OCI-LY7 (cell line): ENCODE results near the gene RIPK4. TPM values are rescaled to one million over a fixed set of nuclear protein-coding genes. Genes with fewer than 3 reads are reported as not detected.

Source experiments
- BruUV-seq: library from RNA; stranded (reverse); fragments of 400-500 nt; replicated peaks from 2 replicates; lab custom pipeline; 2021; lab: Mats Ljungman, UMichigan
- CTCF ChIA-PET: fragments of 300-600 bp; sonication (Branson Sonifier 250); formaldehyde crosslinking; loops from one replicate; lab custom pipeline; 2022; ENCODE audit warnings: antibody characterized with exemption; ENCODE audit not compliant: unreplicated experiment; lab: Charles Lee
- POLR2A ChIA-PET: fragments of 300-600 bp; sonication (Branson Sonifier 250); formaldehyde crosslinking; loops from one replicate; lab custom pipeline; 2022; ENCODE audit warnings: antibody characterized with exemption; lab: Charles Lee
- DNase-seq: peaks from one replicate; pipeline ENCODE4 v3.0.0-alpha.2; 2015; ENCODE audit warnings: low spot score
- H2AFZ ChIP-seq: fragments of 200-600 bp; sonication (generic), shearing (Covaris generic); 2 replicates; pipeline ENCODE4 v1.6.1; 2014; ENCODE audit warnings: mild to moderate bottlenecking, antibody characterized with exemption, low read length, moderate library complexity
- H3K27ac ChIP-seq: fragments of 200-600 bp; sonication (generic); 2 replicates; pipeline ENCODE4 v1.5.1; 2014; ENCODE audit warnings: mixed run types, low read depth, mild to moderate bottlenecking, moderate library complexity, low read length, inconsistent platforms; ENCODE audit not compliant: poor library complexity, severe bottlenecking
- H3K36me3 ChIP-seq: fragments of 200-600 bp; sonication (generic); 2 replicates; pipeline ENCODE4 v1.6.1; 2014; ENCODE audit warnings: mild to moderate bottlenecking, antibody characterized with exemption, low read length, moderate library complexity, mixed read lengths; ENCODE audit not compliant: insufficient read depth
- H3K4me1 ChIP-seq: fragments of 200-600 bp; sonication (generic); 2 replicates; pipeline ENCODE4 v1.5.1; 2014; ENCODE audit warnings: mild to moderate bottlenecking, low read length; ENCODE audit not compliant: insufficient read depth, poor library complexity, severe bottlenecking
- H3K4me2 ChIP-seq: fragments of 200-600 bp; sonication (generic); 2 replicates; pipeline ENCODE4 v1.6.1; 2014; ENCODE audit warnings: mild to moderate bottlenecking, low read length
- H3K4me3 ChIP-seq: fragments of 200-600 bp; sonication (generic); 2 replicates; pipeline ENCODE4 v1.5.1; 2014; ENCODE audit warnings: mild to moderate bottlenecking, low read depth, low read length; ENCODE audit not compliant: poor library complexity, severe bottlenecking
- H3K79me2 ChIP-seq: fragments of 200-600 bp; sonication (generic); 2 replicates; pipeline ENCODE4 v1.6.1; 2016; ENCODE audit warnings: low read depth, mild to moderate bottlenecking, low read length, moderate library complexity, mixed read lengths; ENCODE audit not compliant: insufficient read depth
- H3K9me2 ChIP-seq: fragments of 200-600 bp; sonication (generic); 2 replicates; pipeline ENCODE4 v1.6.1; 2016; ENCODE audit warnings: mild to moderate bottlenecking, low read length, mixed read lengths; ENCODE audit not compliant: insufficient read depth
- H3K9me3 ChIP-seq: fragments of 200-600 bp; sonication (generic); 2 replicates; pipeline ENCODE4 v1.6.1; 2014; ENCODE audit warnings: mild to moderate bottlenecking, mixed run types, low read length, mixed read lengths
- H4K20me1 ChIP-seq: fragments of 200-600 bp; sonication (generic); 2 replicates; pipeline ENCODE4 v1.6.1; 2014; ENCODE audit warnings: mild to moderate bottlenecking, antibody characterized with exemption, low read length, moderate library complexity, mixed read lengths; ENCODE audit not compliant: insufficient read depth
- EZH2phosphoT487 ChIP-seq: fragments of 200-600 bp; sonication (generic); IDR thresholded peaks from 2 replicates; pipeline ENCODE4 v1.6.1; 2018; ENCODE audit warnings: low read depth, borderline replicate concordance, mild to moderate bottlenecking, mixed run types, antibody characterized with exemption, low read length, moderate library complexity, mixed read lengths
- intact Hi-C: fragments of 100-400 bp; cut with micrococcal nuclease; formaldehyde crosslinking; loops from one replicate; pipeline ENCODE4 v1.10.0; 2022; ENCODE audit not compliant: unreplicated experiment
- total RNA-seq, 2 experiments: library from RNA; depleted of rRNA in 1 of 2; stranded (reverse); fragments of >200 nt in 1 of 2; shearing (Covaris generic) in 1 of 2; gene quantifications; 2 replicates each; pipeline ENCODE4 v1.2.3, GENCODE V29; 2014 to 2022
- TF ChIP-seq, protein P1 (sequence below): fragments of 200-600 bp; sonication (generic); conservative IDR thresholded peaks from 2 replicates; pipeline ENCODE4 v1.5.1; 2014; ENCODE audit warnings: mild to moderate bottlenecking, antibody characterized with exemption, low read length, moderate library complexity, mixed read lengths

The RIPK4 gene
- total RNA-seq, 2 experiments from 2014 or later, result 0.08 to 0.19 TPM

DNA sequence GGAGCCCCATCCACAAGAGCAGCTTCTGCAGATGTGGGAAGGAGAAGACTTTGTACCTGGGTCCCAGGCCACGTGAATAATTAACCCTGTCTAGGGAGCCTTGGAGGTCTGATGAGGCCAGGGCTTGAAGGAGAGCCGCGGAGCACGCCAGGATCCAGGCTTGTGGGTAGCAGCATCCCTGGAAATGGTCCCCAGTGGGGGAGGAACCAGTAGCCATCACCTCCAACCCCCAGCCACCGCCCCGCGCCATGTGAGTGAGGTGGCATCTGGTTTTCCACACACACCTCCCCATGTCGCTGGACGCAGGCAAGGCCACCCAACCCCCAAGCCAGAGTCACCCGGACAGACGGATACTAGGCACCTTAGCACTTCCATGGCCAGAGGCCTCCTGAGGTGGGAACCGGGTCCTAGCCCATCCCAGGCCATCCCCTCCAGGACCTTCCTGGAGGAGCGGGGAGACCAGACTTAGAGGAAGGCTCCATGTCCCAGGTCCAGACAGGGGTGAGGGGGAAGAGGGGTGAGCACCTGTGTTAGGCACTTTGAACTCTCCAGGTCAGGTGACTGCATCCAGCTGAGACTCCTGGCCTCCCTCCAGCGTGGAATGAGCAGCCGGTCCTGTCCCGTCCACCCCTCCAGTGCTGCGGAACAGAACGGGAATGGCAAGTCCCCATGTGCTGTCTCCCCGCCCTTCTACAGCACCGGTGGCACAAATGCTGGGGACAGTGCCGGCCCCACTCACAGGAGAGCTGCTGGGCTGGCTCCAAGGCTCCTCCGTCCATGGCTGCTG is 53.2 kb downstream of the RIPK4 start:
- Histone ChIP-seq H3K9me3 (no peaks in the 10 kb centered on the region), H3K4me2 (no peak overlapping the region), H3K9me2 (no peaks in the 10 kb centered on the region), H3K4me3 (no peak overlapping the region), H3K4me1 (no peaks in the 10 kb centered on the region), H2AFZ (no peak overlapping the region), H3K27ac (no peak overlapping the region), H4K20me1 (no peaks in the 10 kb centered on the region), H3K79me2 (no peaks in the 10 kb centered on the region), H3K36me3 (no peaks in the 10 kb centered on the region)
- ChIA-PET CTCF (no interaction called here), POLR2A (no interaction called here)
- BruUV-seq, result no TSS peak
- intact Hi-C loops, result no loop called here
- TF ChIP-seq, protein P1, sequence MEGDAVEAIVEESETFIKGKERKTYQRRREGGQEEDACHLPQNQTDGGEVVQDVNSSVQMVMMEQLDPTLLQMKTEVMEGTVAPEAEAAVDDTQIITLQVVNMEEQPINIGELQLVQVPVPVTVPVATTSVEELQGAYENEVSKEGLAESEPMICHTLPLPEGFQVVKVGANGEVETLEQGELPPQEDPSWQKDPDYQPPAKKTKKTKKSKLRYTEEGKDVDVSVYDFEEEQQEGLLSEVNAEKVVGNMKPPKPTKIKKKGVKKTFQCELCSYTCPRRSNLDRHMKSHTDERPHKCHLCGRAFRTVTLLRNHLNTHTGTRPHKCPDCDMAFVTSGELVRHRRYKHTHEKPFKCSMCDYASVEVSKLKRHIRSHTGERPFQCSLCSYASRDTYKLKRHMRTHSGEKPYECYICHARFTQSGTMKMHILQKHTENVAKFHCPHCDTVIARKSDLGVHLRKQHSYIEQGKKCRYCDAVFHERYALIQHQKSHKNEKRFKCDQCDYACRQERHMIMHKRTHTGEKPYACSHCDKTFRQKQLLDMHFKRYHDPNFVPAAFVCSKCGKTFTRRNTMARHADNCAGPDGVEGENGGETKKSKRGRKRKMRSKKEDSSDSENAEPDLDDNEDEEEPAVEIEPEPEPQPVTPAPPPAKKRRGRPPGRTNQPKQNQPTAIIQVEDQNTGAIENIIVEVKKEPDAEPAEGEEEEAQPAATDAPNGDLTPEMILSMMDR, result no peak
- DNase-seq, result no peak

DNA sequence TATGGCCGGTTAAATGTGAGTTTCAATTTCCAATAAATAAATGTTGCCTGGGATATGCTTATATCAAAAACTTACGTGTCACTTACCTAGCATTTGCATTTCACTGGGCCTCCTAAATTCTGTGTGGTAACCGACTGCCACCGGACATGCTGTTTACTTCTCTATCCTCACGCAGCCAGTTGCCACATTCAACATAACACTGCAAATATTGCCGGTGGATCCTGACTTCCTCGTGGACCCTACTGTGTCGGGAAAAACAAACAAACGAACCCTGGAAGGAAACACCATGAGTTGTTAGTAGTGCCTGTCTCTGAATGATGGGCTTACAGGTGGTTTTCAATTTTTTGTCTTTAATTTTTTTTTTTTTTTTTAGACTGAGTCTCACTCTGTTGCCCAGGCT is 54.1 kb downstream of the RIPK4 start:
- TF ChIP-seq, protein P1, result no peak
- TF ChIP-seq EZH2phosphoT487, result no peak

DNA sequence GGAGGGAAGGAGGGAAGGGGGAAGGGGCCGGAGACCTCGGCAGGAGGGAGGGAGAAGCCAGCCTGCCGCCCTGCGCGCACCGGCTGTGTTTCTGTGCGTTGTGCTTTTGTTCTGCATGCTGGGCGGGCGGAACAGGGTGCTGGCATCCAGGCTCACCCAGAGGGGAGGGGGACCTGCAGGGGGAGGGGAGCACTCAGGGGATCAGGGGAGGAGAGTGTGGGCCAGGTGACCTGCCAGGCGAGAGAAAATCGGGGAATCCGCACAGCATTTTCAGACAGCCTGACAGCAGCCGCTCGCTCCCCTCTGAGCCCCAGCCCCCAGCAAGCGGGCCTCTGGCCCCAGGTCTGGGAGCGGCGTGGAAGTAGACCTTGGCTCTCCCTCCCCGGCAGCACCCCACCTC is 54.7 kb downstream of the RIPK4 start:
- BruUV-seq, result no TSS peak
- Histone ChIP-seq H3K9me3 (no peaks in the 10 kb centered on the region), H3K4me1 (no peaks in the 10 kb centered on the region), H3K4me3 (no peak overlapping the region), H3K36me3 (no peaks in the 10 kb centered on the region), H2AFZ (no peak overlapping the region), H3K79me2 (no peaks in the 10 kb centered on the region), H3K9me2 (no peaks in the 10 kb centered on the region), H4K20me1 (no peaks in the 10 kb centered on the region), H3K4me2 (no peak overlapping the region), H3K27ac (no peak overlapping the region)
- no peak for TF ChIP-seq EZH2phosphoT487
- TF ChIP-seq, protein P1, result no peak
- no peak for DNase-seq
- ChIA-PET CTCF (no interaction called here), POLR2A (no interaction called here)
- intact Hi-C loops, result no loop called here

More for the DNA sequence above, 54.1 kb downstream of the RIPK4 start:
- no peaks in the 10 kb centered on the region for H3K9me3 ChIP-seq
- no peak overlapping the region for H3K4me3 ChIP-seq
- no peak overlapping the region for H2AFZ ChIP-seq
- ChIA-PET CTCF (no interaction called here), POLR2A (no interaction called here)
- no peak overlapping the region for H3K4me2 ChIP-seq
- H4K20me1 ChIP-seq, result no peaks in the 10 kb centered on the region
- H3K9me2 ChIP-seq, result no peaks in the 10 kb centered on the region
- no peak overlapping the region for H3K27ac ChIP-seq
- H3K36me3 ChIP-seq, result no peaks in the 10 kb centered on the region
- intact Hi-C loops, result no loop called here
- H3K4me1 ChIP-seq, result no peaks in the 10 kb centered on the region
- no peaks in the 10 kb centered on the region for H3K79me2 ChIP-seq
- DNase-seq, result no peak
- no TSS peak for BruUV-seq
